T-helper 9 cell (primary cell): ENCODE results near the gene CCDC112.
"Not testable (repeated sequence)": the region's sequence is repeated elsewhere in the genome, so short reads cannot be mapped to it uniquely, and the experiment has no call there.

Experiments
- DNase-seq: peaks from one replicate; pipeline ENCODE4 v3.0.0-alpha.2; 2020

Gene CCDC112

GRCh38 chr5:115260248-115260647 lies 36.2 kb downstream of the CCDC112 start:
- no peak for DNase-seq

GRCh38 chr5:115257981-115258380 lies 38.5 kb downstream of the CCDC112 start:
- no peak for DNase-seq

GRCh38 chr5:115249379-115249778 lies 47.1 kb downstream of the CCDC112 start:
- not testable (repeated sequence) for DNase-seq

- no peak for DNase-seq
Observed at GRCh38 chr5:115246361-115246991, 50.0 kb downstream of the CCDC112 start.

GRCh38 chr5:115243412-115243811 lies 53.0 kb downstream of the CCDC112 start:
- no peak for DNase-seq

- no peak for DNase-seq
Observed at GRCh38 chr5:115241881-115242642, 54.4 kb downstream of the CCDC112 start.

GRCh38 chr5:115237066-115237465 lies 59.4 kb downstream of the CCDC112 start:
- DNase-seq: no peak

- no peak for DNase-seq
Observed at GRCh38 chr5:115236599-115236998, 59.9 kb downstream of the CCDC112 start.

GRCh38 chr5:115231598-115231997 lies 64.9 kb downstream of the CCDC112 start:
- DNase-seq: no peak

- no peak for DNase-seq
Observed at GRCh38 chr5:115229606-115230005, 66.8 kb downstream of the CCDC112 start.

- DNase-seq: no peak
Observed at GRCh38 chr5:115227281-115227680, 69.2 kb downstream of the CCDC112 start.
